Stimulated activated memory B cell treated with anti-CD40 and anti-IgM and Interleukin-4, amounts not matched to agents 10 μg/mL and 1 μg/mL and 100 μg/mL, for 72 hours (primary cell): ENCODE results near the gene COMMD6.
A peak's percentile ranks its signal among the peaks of the same experiment; 100 is the strongest.

Source experiments
- ATAC-seq: fragments of 150-1000 bp; cut with Tn5 transposase; 2 replicates; pipeline ENCODE4 v1.10.0; 2021
- H3K27ac Mint-ChIP-seq: one replicate; pipeline ENCODE4 v1.8.0; 2022; ENCODE audit warnings: mild to moderate bottlenecking, mixed read lengths
- H3K27me3 Mint-ChIP-seq: one replicate; pipeline ENCODE4 v1.8.0; 2022; ENCODE audit warnings: mixed read lengths
- H3K36me3 Mint-ChIP-seq: one replicate; pipeline ENCODE4 v1.8.0; 2022; ENCODE audit warnings: mixed read lengths
- H3K4me1 Mint-ChIP-seq: one replicate; pipeline ENCODE4 v1.8.0; 2022; ENCODE audit warnings: mixed read lengths
- H3K4me3 Mint-ChIP-seq: one replicate; pipeline ENCODE4 v1.8.0; 2022; ENCODE audit warnings: mild to moderate bottlenecking, moderate library complexity, mixed read lengths
- H3K9me3 Mint-ChIP-seq: one replicate; pipeline ENCODE4 v1.8.0; 2022; ENCODE audit warnings: mixed read lengths

The COMMD6 gene

GRCh38 chr13:75481176-75482069 lies 56.2 kb downstream of the COMMD6 start:
- H3K27me3 Mint-ChIP-seq: peaks cover 72% of the 10 kb centered on the region
- no peaks in the 10 kb centered on the region for H3K9me3 Mint-ChIP-seq
- ATAC-seq: peak; percentile 50
- no peak overlapping the region for H3K27ac Mint-ChIP-seq
- H3K4me1 Mint-ChIP-seq: peaks cover 24% of the 10 kb centered on the region
- H3K36me3 Mint-ChIP-seq: no peaks in the 10 kb centered on the region
- H3K4me3 Mint-ChIP-seq: peak overlapping the region; percentile 68

- no peak for ATAC-seq
- Mint-ChIP-seq H3K9me3 (no peaks in the 10 kb centered on the region), H3K4me3 (peak overlapping the region; percentile 68), H3K27ac (no peak overlapping the region), H3K36me3 (no peaks in the 10 kb centered on the region), H3K27me3 (peaks cover 65% of the 10 kb centered on the region), H3K4me1 (peaks cover 24% of the 10 kb centered on the region)
Observed at GRCh38 chr13:75480671-75481175, 56.9 kb downstream of the COMMD6 start.

- ATAC-seq: no peak
- Mint-ChIP-seq H3K9me3 (no peaks in the 10 kb centered on the region), H3K36me3 (no peaks in the 10 kb centered on the region), H3K4me1 (peaks cover 24% of the 10 kb centered on the region), H3K27me3 (peaks cover 50% of the 10 kb centered on the region), H3K27ac (no peak overlapping the region), H3K4me3 (no peak overlapping the region)
Observed at GRCh38 chr13:75479102-75479740, 58.4 kb downstream of the COMMD6 start.

GRCh38 chr13:75478659-75479058 lies 59.0 kb downstream of the COMMD6 start:
- no peak overlapping the region for H3K27ac Mint-ChIP-seq
- ATAC-seq: no peak
- H3K4me1 Mint-ChIP-seq: peaks cover 24% of the 10 kb centered on the region
- peaks cover 46% of the 10 kb centered on the region for H3K27me3 Mint-ChIP-seq
- H3K4me3 Mint-ChIP-seq: no peak overlapping the region
- H3K9me3 Mint-ChIP-seq: no peaks in the 10 kb centered on the region
- no peaks in the 10 kb centered on the region for H3K36me3 Mint-ChIP-seq
